ENCODE results near the gene TMEM254.
"Not testable (repeated sequence)": the region's sequence is repeated elsewhere in the genome, so short reads cannot be mapped to it uniquely, and the experiment has no call there.

The TMEM254 gene

GRCh38 chr10:80133687-80134086 lies 55.2 kb downstream of the TMEM254 start:
- not testable (repeated sequence) for DNase-seq

GRCh38 chr10:80136134-80136571 lies 57.7 kb downstream of the TMEM254 start:
- DNase-seq: peak; percentile 42

- DNase-seq: peak; percentile 6
These were observed 58.8 kb downstream of the TMEM254 start for GRCh38 chr10:80137031-80137862.

DNA sequence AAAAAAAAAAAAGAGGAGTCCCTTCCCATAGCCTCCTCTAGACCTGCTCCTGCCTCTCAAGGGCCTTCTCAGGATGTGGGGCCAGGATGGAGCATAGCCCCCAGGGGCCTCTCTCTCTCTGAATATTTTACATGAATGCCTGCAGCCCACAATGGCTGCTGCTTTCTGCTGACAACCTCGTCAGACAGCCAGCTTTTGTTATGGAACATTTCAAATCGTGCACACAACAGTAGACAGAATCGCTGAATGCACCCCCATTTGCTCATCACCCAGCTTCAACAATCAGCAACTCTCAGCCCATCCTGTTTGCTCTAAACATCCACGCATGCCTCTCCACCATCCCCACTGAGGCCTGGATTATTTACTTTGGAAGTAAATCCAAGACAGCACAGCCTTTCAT lies 59.5 kb downstream of the TMEM254 start:
- DNase-seq: no peak

DNA sequence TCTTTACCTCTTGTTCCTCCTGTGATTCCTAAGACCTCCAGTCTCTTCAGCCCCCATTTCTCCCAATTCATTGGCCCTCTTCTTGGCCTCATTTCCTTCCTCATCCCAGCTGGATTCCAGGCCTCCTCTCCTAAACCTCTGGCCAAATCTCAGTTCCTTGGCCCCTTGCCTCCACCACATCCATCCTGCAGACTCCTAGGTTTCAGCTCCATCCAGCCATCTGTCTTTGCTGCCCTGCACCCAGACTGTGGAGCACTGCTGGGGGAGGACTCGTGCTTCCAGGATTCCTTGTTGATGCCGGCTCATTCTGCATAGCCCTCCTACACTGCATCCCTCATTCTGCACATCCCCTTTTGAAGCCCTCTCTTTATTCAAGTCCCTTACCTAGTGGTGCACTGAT lies 60.8 kb downstream of the TMEM254 start:
- DNase-seq: no peak

GRCh38 chr10:80140251-80140650 lies 61.8 kb downstream of the TMEM254 start:
- DNase-seq: no peak

DNA sequence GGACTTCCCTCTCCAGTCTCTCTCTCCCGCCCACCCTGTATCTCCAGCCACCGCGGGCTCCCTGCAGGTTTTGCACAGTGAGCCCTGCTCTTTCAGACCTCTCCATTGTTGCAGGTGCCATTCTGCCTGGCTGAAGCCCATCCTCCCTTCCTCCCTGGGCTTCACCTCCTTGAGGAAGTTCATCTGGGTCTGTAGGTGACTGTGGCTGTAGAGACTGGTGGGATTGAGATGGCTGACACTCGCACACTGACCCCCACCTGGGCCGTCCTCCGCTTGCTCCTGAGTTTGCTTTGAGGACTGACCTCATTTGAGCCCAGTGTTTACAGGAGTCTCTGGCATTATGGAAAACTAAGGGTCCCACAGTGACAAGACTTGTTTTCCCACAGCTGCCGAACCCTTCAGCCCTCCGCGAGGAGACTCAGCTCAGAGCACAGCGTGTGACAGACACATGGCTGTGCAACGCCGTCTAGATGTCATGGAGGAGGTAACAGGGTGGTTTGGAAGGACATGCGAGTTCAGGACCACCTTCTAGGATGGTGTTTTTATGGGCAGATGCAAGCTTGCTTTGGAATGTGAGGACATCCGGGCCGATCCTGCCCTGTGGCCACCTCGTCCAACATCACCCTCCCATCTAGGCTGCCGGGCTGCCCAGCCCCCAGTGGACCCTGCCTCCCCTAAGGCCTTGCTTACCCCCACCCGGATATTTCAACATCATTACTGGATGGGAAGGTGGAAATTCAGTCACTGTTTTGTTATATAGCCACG lies 63.4 kb downstream of the TMEM254 start:
- no peak for DNase-seq

Measured in NCI-H1694 treated with DMSO at 0.1 percent for 48 hours (cell line).